A549 (cell line): ENCODE data around the gene SNAP29. TPM values are rescaled to one million over a fixed set of nuclear protein-coding genes. Genes with fewer than 3 reads are reported as not detected.
A peak's percentile ranks its signal among the peaks of the same experiment; 100 is the strongest.

ENCODE experiments used
- ATAC-seq, 2 experiments: fragments of 200-7000 bp in 1 of 2; fragments of >200 bp in 1 of 2; cut with Nextera tagmentation in 1 of 2; cut with Tn5 transposase in 1 of 2; 3 replicates each; pipeline versions ENCODE4 v1.8.0 to v1.9.1; 2018 to 2020; ENCODE audit warnings: mild to moderate bottlenecking in 1 of 2, moderate library complexity in 1 of 2
- CTCF ChIA-PET: fragments of 300-600 bp; sonication (Branson Sonifier 250); formaldehyde crosslinking; extraction: SDS; loops from one replicate; lab custom pipeline; 2021; ENCODE audit warnings: antibody characterized with exemption, inconsistent platforms; lab: Yijun Ruan, JAX
- POLR2A ChIA-PET: fragments of 350-600 bp; formaldehyde crosslinking; extraction: SDS; loops from one replicate; lab custom pipeline; 2021; ENCODE audit warnings: antibody characterized with exemption, inconsistent platforms; lab: Yijun Ruan, JAX
- DNase-seq, 2 experiments: peaks; one replicate each; pipeline versions ENCODE4 v3.0.0 to v3.0.0-alpha.2; 2011 to 2016; ENCODE audit warnings: low read depth in 1 of 2, low spot score in 1 of 2
- FAIRE-seq: peaks from 2 replicates; lab custom pipeline; 2011; peaks lifted over from hg19 to GRCh38; lab: Jason Lieb, UNC
- H3K27ac ChIP-seq, 2 experiments: fragments of >200 bp; sonication (Bioruptor Twin); formaldehyde crosslinking; 3 replicates each; pipeline ENCODE4 v1.5.1; 2016 to 2017
- H3K4me1 ChIP-seq: fragments of >200 bp; sonication (Bioruptor Twin); formaldehyde crosslinking; 3 replicates; pipeline ENCODE4 v1.6.1; 2016
- H3K4me2 ChIP-seq: fragments of >200 bp; sonication (Bioruptor Twin); formaldehyde crosslinking; 3 replicates; pipeline ENCODE4 v1.6.1; 2016
- H3K4me3 ChIP-seq: fragments of >200 bp; sonication (Bioruptor Twin); formaldehyde crosslinking; 3 replicates; pipeline ENCODE4 v1.5.1; 2016
- H3K9me3 ChIP-seq: fragments of >200 bp; sonication (Bioruptor Twin); formaldehyde crosslinking; 3 replicates; pipeline ENCODE4 v1.6.1; 2016
- ATOH8 ChIP-seq: fragments of 250-450 bp; sonication (Bioruptor Pico); IDR thresholded peaks from 2 replicates; pipeline ENCODE4 v1.5.0; 2020; ENCODE audit warnings: low read depth, mild to moderate bottlenecking, moderate library complexity
- CEBPB ChIP-seq, 2 experiments: fragments of >200 bp in 1 of 2; sonication (Bioruptor Twin) in 1 of 2; formaldehyde crosslinking in 1 of 2; IDR thresholded peaks; 2 replicates each; pipeline ENCODE4 v1.6.1; 2012 to 2016
- CHD2 ChIP-seq: fragments of 150-350 bp; IDR thresholded peaks from 2 replicates; pipeline ENCODE4 v1.6.1; 2014; ENCODE audit warnings: low read length; ENCODE audit not compliant: partially characterized antibody
- E2F6 ChIP-seq: IDR thresholded peaks from 2 replicates; pipeline ENCODE4 v1.6.1; 2012; ENCODE audit warnings: low read depth, borderline replicate concordance
- EP300 ChIP-seq, 2 experiments: fragments of >200 bp; sonication (Bioruptor Twin); formaldehyde crosslinking; IDR thresholded peaks; 2 replicates in 1 of 2; 3 replicates in 1 of 2; pipeline ENCODE4 v1.6.1; 2016 to 2017
- FOXS1 ChIP-seq: fragments of 250-450 bp; sonication (Bioruptor Pico); IDR thresholded peaks from 2 replicates; pipeline ENCODE4 v1.5.0; 2020; ENCODE audit warnings: mild to moderate bottlenecking, moderate library complexity
- GATA3 ChIP-seq: IDR thresholded peaks from 2 replicates; pipeline ENCODE4 v1.6.1; 2012; ENCODE audit warnings: borderline replicate concordance
- HDAC2 ChIP-seq: fragments of 200-600 bp; sonication (generic); IDR thresholded peaks from 2 replicates; pipeline ENCODE4 v1.6.1; 2016
- HES2 ChIP-seq: fragments of >200 bp; sonication (Bioruptor Twin); formaldehyde crosslinking; IDR thresholded peaks from 2 replicates; pipeline ENCODE4 v1.6.1; 2016
- HMGXB4 ChIP-seq: fragments of 250-450 bp; sonication (Bioruptor Pico); IDR thresholded peaks from 2 replicates; pipeline ENCODE4 v1.5.0; 2021; ENCODE audit warnings: mild to moderate bottlenecking, moderate library complexity, borderline replicate concordance
- HOXA7 ChIP-seq: fragments of 250-450 bp; sonication (Bioruptor Pico); IDR thresholded peaks from 2 replicates; pipeline ENCODE4 v1.5.0; 2020; ENCODE audit warnings: mild to moderate bottlenecking, moderate library complexity
- HOXB13 ChIP-seq: fragments of 250-450 bp; sonication (Bioruptor Pico); IDR thresholded peaks from 2 replicates; pipeline ENCODE4 v1.5.0; 2020; ENCODE audit warnings: low read depth, mild to moderate bottlenecking, moderate library complexity
- HOXB5 ChIP-seq: fragments of 250-450 bp; sonication (Bioruptor Pico); IDR thresholded peaks from 2 replicates; pipeline ENCODE4 v1.5.0; 2020; ENCODE audit warnings: mild to moderate bottlenecking, moderate library complexity
- JUNB ChIP-seq: fragments of >200 bp; sonication (Bioruptor Twin); formaldehyde crosslinking; IDR thresholded peaks from 2 replicates; pipeline ENCODE4 v1.6.1; 2016
- KDM1A ChIP-seq: fragments of 200-600 bp; sonication (generic); IDR thresholded peaks from 2 replicates; pipeline ENCODE4 v1.6.1; 2016; ENCODE audit warnings: low read depth, mild to moderate bottlenecking
- KDM5A ChIP-seq: fragments of 200-600 bp; sonication (generic); IDR thresholded peaks from 2 replicates; pipeline ENCODE4 v1.6.1; 2016; ENCODE audit warnings: antibody characterized with exemption, mild to moderate bottlenecking
- NPAS2 ChIP-seq: fragments of 250-450 bp; sonication (Bioruptor Pico); IDR thresholded peaks from 2 replicates; pipeline ENCODE4 v1.8.0; 2022; ENCODE audit warnings: mild to moderate bottlenecking, moderate library complexity, borderline replicate concordance
- PBX3 ChIP-seq: IDR thresholded peaks from 2 replicates; pipeline ENCODE4 v1.6.1; 2012
- POLR2AphosphoS2 ChIP-seq: conservative IDR thresholded peaks from 2 replicates; pipeline ENCODE4 v1.6.1; 2012; ENCODE audit warnings: low read length, improper control_type of control experiment, inconsistent platforms
- RAD21 ChIP-seq, 2 experiments: fragments of >200 bp in 1 of 2; sonication (Bioruptor Twin) in 1 of 2; formaldehyde crosslinking in 1 of 2; IDR thresholded peaks in 1 of 2; conservative IDR thresholded peaks in 1 of 2; 2 replicates in 1 of 2; 3 replicates in 1 of 2; pipeline ENCODE4 v1.6.1; 2012 to 2018; ENCODE audit warnings: inconsistent platforms in 1 of 2
- RARB ChIP-seq: fragments of 250-450 bp; sonication (Bioruptor Pico); IDR thresholded peaks from 2 replicates; pipeline ENCODE4 v1.8.0; 2021; ENCODE audit warnings: mild to moderate bottlenecking, moderate library complexity
- TP53 ChIP-seq: fragments of 250-450 bp; sonication (Bioruptor Pico); IDR thresholded peaks from 2 replicates; pipeline ENCODE4 v1.5.0; 2021; ENCODE audit warnings: mild to moderate bottlenecking, moderate library complexity
- ZC3H11A ChIP-seq: fragments of 450-650 bp; IDR thresholded peaks from 2 replicates; pipeline ENCODE4 v1.6.1; 2014; ENCODE audit warnings: antibody characterized with exemption, mild to moderate bottlenecking
- WGBS: methylation state at CpG from one replicate; pipeline ENCODE4 v1.1.6; 2017; ENCODE audit errors: missing lambda C conversion rate; 5-methylcytosine and 5-hydroxymethylcytosine counted together
- polyA plus RNA-seq, 4 experiments: library from polyadenylated mRNA; depleted of rRNA in 3 of 4; stranded (reverse); fragments of >200 nt; fragmentation: RNase III in 1 of 4; extraction: RNeasy Plus Mini Kit Qiagen cat#74134 plus additional on column Dnase treatment in 1 of 4; gene quantifications; 2 replicates in 3 of 4; 3 replicates in 1 of 4; pipeline ENCODE4 v1.2.3, GENCODE V29; 2011 to 2017

Gene SNAP29
- polyA plus RNA-seq, 2 of the 4 experiments (the other 2 are of a cell fraction): 14.2 to 20.1 TPM

- H3K4me3 ChIP-seq: no peak overlapping the region
- no peak overlapping the region for H3K4me2 ChIP-seq
- H3K27ac ChIP-seq: no peak overlapping the region
- FAIRE-seq (no peak), DNase-seq (no peak), ATAC-seq (no peak)
- no peaks in the 10 kb centered on the region for H3K9me3 ChIP-seq
- H3K4me1 ChIP-seq: peaks cover 6% of the 10 kb centered on the region
- TF ChIP-seq CEBPB (IDR thresholded peaks at IDR 0.05): no peak
- no peak for TF ChIP-seq E2F6
- TF ChIP-seq HOXB5 (CRISPR knock-in tag): no peak
- no peak for TF ChIP-seq POLR2AphosphoS2
- TF ChIP-seq HES2: no peak
- no peak for TF ChIP-seq KDM5A
- TF ChIP-seq HOXA7 (CRISPR knock-in tag): no peak
- no peak for TF ChIP-seq RARB (CRISPR knock-in tag)
- WGBS: 81% methylated on average over 9 of the region's 9 CpGs
- CTCF ChIA-PET: interaction anchor here (1.1 to 2.3 kb wide), 2 partner anchors 78 kb away, joined by 4 to 6 read pairs; no protein-coding TSS in a partner anchor
- POLR2A ChIA-PET: no interaction called here
Measured at GRCh38 chr22:20881869-20882815, 23.3 kb downstream of the SNAP29 start.

- 81% methylated on average over 6 of the region's 6 CpGs for WGBS
- no peak for ATAC-seq
Measured at GRCh38 chr22:20882855-20883254, 24.0 kb downstream of the SNAP29 start.

GRCh38 chr22:20884454-20884853, 25.6 kb downstream of the SNAP29 start:
- Histone ChIP-seq H3K4me3 (no peak overlapping the region), H3K27ac (no peak overlapping the region), H3K9me3 (no peaks in the 10 kb centered on the region), H3K4me2 (no peak overlapping the region), H3K4me1 (peaks cover 6% of the 10 kb centered on the region)
- TF ChIP-seq HDAC2 (no peak), EP300 (IDR thresholded peaks at IDR 0.05) (no peak), FOXS1 (CRISPR knock-in tag) (no peak)
- ChIA-PET CTCF (interaction anchor here (1.5 to 3.4 kb wide), 10 partner anchors 10 to 107 kb away, joined by 3 to 35 read pairs (median 12); no protein-coding TSS in a partner anchor), POLR2A (no interaction called here)
- no peak for FAIRE-seq
- no peak for ATAC-seq
- no peak for DNase-seq
- WGBS: 66% methylated on average over 4 of the region's 4 CpGs

More at GRCh38 chr22:20882855-20883254, 24.0 kb downstream of the SNAP29 start:
- Histone ChIP-seq H3K4me2 (no peak overlapping the region), H3K4me3 (no peak overlapping the region), H3K9me3 (no peaks in the 10 kb centered on the region), H3K4me1 (peaks cover 6% of the 10 kb centered on the region), H3K27ac (no peak overlapping the region)
- ChIA-PET POLR2A (no interaction called here), CTCF (interaction anchor here (1.1 to 3.4 kb wide), 3 partner anchors 11 to 79 kb away, joined by 3 to 19 read pairs (median 4); no protein-coding TSS in a partner anchor)
- FAIRE-seq: no peak
- no peak for TF ChIP-seq JUNB
- TF ChIP-seq KDM1A: no peak
- no peak for DNase-seq

- no peak overlapping the region for H3K4me3 ChIP-seq
Measured at GRCh38 chr22:20885017-20885556, 26.3 kb downstream of the SNAP29 start.

More at GRCh38 chr22:20885017-20885556, 26.3 kb downstream of the SNAP29 start:
- DNase-seq (no peak), ATAC-seq (peak in 1 of 2 experiments; percentile 59; a peak in 5 of 6 replicates)
- CTCF ChIA-PET: interaction anchor here (0.7 to 3.4 kb wide), 46 partner anchors 9 to 218 kb away, joined by 3 to 35 read pairs (median 5); partner anchors contain the start of gene CRKL
- Histone ChIP-seq H3K4me1 (peaks cover 6% of the 10 kb centered on the region), H3K9me3 (no peaks in the 10 kb centered on the region), H3K4me2 (no peak overlapping the region)
- POLR2A ChIA-PET: interaction anchor here (0.8 to 1.4 kb wide), 7 partner anchors 19 to 117 kb away, joined by 3 to 22 read pairs (median 3); partner anchors contain the start of genes LZTR1 and THAP7
- 69% methylated on average over 8 of the region's 8 CpGs for WGBS
- TF ChIP-seq PBX3 (no peak), CHD2 (no peak), TP53 (CRISPR knock-in tag) (no peak), GATA3 (no peak), POLR2AphosphoS2 (no peak), HOXA7 (CRISPR knock-in tag) (no peak), RAD21 (conservative IDR thresholded peaks at IDR 0.05 in 1 of 2, IDR thresholded peaks at IDR 0.05 in 1 of 2) (no peak), NPAS2 (CRISPR knock-in tag) (no peak), HDAC2 (no peak), HOXB13 (no peak), ZC3H11A (no peak), ATOH8 (no peak), HMGXB4 (CRISPR knock-in tag) (no peak)
- TF ChIP-seq, all 56 proteins: peak for 0
- no peak for FAIRE-seq
- peak overlapping the region in 1 of 2 experiments; percentile 83; a peak in 3 of 6 replicates for H3K27ac ChIP-seq
